Subcutaneous abdominal adipose tissue (tissue), 5 donors: ENCODE data around the gene GPR27.
A peak's percentile ranks its signal among the peaks of the same experiment; 100 is the strongest.

Source experiments
- H3K27ac ChIP-seq: one replicate; pipeline ENCODE4 v1.7.0; 2013; ENCODE audit warnings: low read depth, mild to moderate bottlenecking, inconsistent platforms, low read length, moderate library complexity
- H3K27me3 ChIP-seq, 5 donors: one replicate each; pipeline ENCODE4 v1.7.0; 2013; ENCODE audit warnings: low read length in 5 of 5, inconsistent platforms in 1 of 5; ENCODE audit not compliant: control insufficient read depth in 5 of 5, insufficient read depth in 4 of 5
- H3K36me3 ChIP-seq, 5 donors: one replicate each; pipeline ENCODE4 v1.7.0; 2013; ENCODE audit warnings: low read length in 5 of 5; ENCODE audit not compliant: control insufficient read depth in 5 of 5, insufficient read depth in 5 of 5
- H3K4me1 ChIP-seq, 5 donors: one replicate each; pipeline ENCODE4 v1.7.0; 2013; ENCODE audit warnings: low read length in 5 of 5, mild to moderate bottlenecking in 3 of 5, moderate library complexity in 1 of 5; ENCODE audit not compliant: control insufficient read depth in 5 of 5, insufficient read depth in 5 of 5
- H3K4me3 ChIP-seq, 5 donors: one replicate each; pipeline ENCODE4 v1.7.0; 2013; ENCODE audit warnings: low read length in 5 of 5, low read depth in 1 of 5
- H3K9ac ChIP-seq, 5 donors: one replicate each; pipeline ENCODE4 v1.7.0; 2013; ENCODE audit warnings: low read length in 5 of 5, mild to moderate bottlenecking in 4 of 5, moderate library complexity in 3 of 5
- H3K9me3 ChIP-seq, 5 donors: one replicate each; pipeline ENCODE4 v1.7.0; 2013; ENCODE audit warnings: low read length in 5 of 5; ENCODE audit not compliant: control insufficient read depth in 5 of 5
- donor health status: healthy.
- donor health status: healthy.
- donor health status: healthy.
- donor health status: healthy.
- donor health status: healthy.

Gene GPR27

DNA sequence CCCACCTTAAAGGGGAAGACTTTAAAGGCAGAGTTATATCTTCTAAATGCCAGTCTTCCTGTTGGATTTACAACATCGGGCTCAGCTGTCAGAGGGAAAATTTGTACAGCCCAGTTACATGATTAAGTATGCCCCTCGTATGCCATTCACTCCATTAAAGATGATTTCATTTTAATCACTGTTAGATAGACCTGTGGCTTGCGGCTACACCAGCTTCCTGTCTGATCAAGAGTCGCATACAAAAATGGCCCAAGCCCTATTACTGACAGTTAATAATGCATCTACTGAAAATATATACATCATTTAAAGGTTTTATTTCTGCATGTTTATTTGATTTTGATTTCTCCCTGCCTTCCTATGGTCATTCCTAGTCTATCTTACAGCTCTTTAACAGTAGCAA, 35.6 kb upstream of the GPR27 start:
- Histone ChIP-seq H3K4me3 (no peak overlapping the region), H3K9ac (no peak overlapping the region), H3K36me3 (peaks cover 0 to 2% (median 0%) of the 10 kb centered on the region in 5 donors), H3K27me3 (no peaks in the 10 kb centered on the region), H3K27ac (no peak overlapping the region), H3K9me3 (no peaks in the 10 kb centered on the region), H3K4me1 (peaks cover 0 to 9% (median 1%) of the 10 kb centered on the region in 5 donors)

DNA sequence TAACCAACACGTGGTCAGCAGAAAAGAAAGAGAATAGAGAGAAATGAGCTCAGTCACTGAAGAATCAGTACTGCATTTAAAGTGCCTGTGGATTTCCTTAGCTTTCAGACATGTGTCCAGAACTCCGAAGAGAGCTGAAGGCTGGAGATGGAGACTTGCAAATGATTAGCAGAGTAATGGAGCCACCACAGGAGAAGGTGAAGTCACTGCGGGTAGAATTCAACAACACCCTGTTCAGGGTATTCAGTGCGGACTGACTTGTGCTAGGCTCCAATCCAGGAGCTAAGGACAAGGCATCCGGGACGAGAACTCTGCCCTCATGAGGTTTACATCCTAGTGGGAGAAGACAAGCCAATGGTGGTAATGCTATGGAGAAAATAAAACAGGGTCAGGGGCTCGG, 32.7 kb upstream of the GPR27 start:
- no peak overlapping the region for H3K4me3 ChIP-seq
- H3K27ac ChIP-seq, result no peak overlapping the region
- H3K27me3 ChIP-seq, result no peaks in the 10 kb centered on the region
- H3K36me3 ChIP-seq, result peaks cover 0 to 2% (median 0%) of the 10 kb centered on the region in 5 donors
- H3K9me3 ChIP-seq, result no peaks in the 10 kb centered on the region
- H3K4me1 ChIP-seq, result peaks cover 7 to 23% (median 20%) of the 10 kb centered on the region in 5 donors
- peak overlapping the region in 1 of 5 donors; percentile 1 for H3K9ac ChIP-seq

GRCh38 chr3:71721651-71722157, 32.0 kb upstream of the GPR27 start:
- Histone ChIP-seq H3K4me3 (no peak overlapping the region), H3K9me3 (no peaks in the 10 kb centered on the region), H3K27me3 (no peaks in the 10 kb centered on the region), H3K27ac (no peak overlapping the region), H3K36me3 (peaks cover 0 to 2% (median 0%) of the 10 kb centered on the region in 5 donors), H3K9ac (peak overlapping the region in 1 of 5 donors; percentile 1), H3K4me1 (peaks cover 7 to 25% (median 22%) of the 10 kb centered on the region in 5 donors)

DNA sequence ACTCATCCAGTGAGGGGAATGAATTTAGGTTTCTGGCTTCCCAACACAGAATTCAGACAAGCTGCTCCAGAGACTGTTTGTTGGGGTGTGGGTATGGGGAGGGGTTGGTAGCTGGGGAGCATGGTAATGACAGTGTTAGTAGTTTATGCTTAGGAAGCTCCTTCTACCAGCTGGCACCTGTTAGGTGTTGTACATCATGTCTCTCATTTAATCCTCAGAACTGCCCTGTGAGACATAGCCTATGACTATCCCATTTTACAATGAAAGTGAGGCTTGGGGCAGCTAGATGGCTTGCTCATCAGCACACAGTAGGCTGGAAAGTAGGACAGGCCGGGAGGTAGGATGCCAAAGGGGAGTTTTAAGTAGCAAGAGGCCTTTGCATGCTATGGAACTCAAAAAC, 31.0 kb upstream of the GPR27 start:
- Histone ChIP-seq H3K9me3 (no peaks in the 10 kb centered on the region), H3K4me3 (no peak overlapping the region), H3K4me1 (peaks cover 7 to 25% (median 22%) of the 10 kb centered on the region in 5 donors), H3K9ac (no peak overlapping the region), H3K36me3 (peaks cover 0 to 2% (median 0%) of the 10 kb centered on the region in 5 donors), H3K27ac (no peak overlapping the region), H3K27me3 (no peaks in the 10 kb centered on the region)

DNA sequence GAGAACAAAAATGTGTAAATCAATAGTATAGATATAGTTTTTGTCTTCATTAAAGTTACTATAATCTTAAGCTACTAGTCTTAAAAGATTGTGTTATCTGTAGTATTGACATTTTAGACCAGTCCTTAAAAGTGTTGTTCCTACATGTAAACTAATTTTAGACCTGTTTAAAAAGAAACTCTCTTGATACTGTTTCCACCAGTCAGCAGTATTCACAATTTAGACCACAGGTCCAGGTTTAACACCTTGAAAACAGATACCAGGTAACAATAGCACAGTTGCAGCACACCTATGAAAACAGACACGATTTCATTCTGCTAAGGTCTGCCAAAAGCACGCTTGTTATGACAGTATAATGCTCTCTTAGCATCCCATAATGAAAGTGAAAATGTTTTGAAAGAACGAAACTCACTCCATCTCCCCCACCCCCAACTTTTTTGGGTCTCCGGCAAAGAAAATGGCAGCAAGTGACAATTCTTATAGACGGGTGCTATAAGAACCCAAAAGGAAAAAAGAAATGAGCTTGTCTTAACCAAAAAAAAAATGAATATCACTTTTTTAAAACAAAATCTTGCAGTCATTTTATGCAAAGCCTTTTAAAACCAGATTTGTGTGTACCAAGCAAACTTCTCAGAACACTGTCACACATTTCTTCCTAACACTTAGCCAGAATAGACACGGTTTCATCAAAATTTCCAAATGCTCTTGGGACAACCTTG, 30.0 kb upstream of the GPR27 start:
- peak overlapping the region; percentile 63 to 94 (median 81) for H3K4me3 ChIP-seq
- peaks cover 0 to 2% (median 0%) of the 10 kb centered on the region in 5 donors for H3K36me3 ChIP-seq
- no peaks in the 10 kb centered on the region for H3K9me3 ChIP-seq
- H3K27me3 ChIP-seq, result no peaks in the 10 kb centered on the region
- peak overlapping the region in 3 of 5 donors; percentile 29 to 83 (median 78) for H3K9ac ChIP-seq
- peaks cover 6 to 25% (median 22%) of the 10 kb centered on the region in 5 donors for H3K4me1 ChIP-seq
- no peak overlapping the region for H3K27ac ChIP-seq

GRCh38 chr3:71724171-71724453, 29.5 kb upstream of the GPR27 start:
- H3K9me3 ChIP-seq, result no peaks in the 10 kb centered on the region
- H3K36me3 ChIP-seq, result peaks cover 0 to 2% (median 0%) of the 10 kb centered on the region in 5 donors
- peak overlapping the region; percentile 50 for H3K27ac ChIP-seq
- peak overlapping the region in 4 of 5 donors; percentile 29 to 86 (median 80) for H3K9ac ChIP-seq
- H3K4me1 ChIP-seq, result peaks cover 6 to 27% (median 22%) of the 10 kb centered on the region in 5 donors
- peak overlapping the region; percentile 63 to 94 (median 81) for H3K4me3 ChIP-seq
- no peaks in the 10 kb centered on the region for H3K27me3 ChIP-seq

DNA sequence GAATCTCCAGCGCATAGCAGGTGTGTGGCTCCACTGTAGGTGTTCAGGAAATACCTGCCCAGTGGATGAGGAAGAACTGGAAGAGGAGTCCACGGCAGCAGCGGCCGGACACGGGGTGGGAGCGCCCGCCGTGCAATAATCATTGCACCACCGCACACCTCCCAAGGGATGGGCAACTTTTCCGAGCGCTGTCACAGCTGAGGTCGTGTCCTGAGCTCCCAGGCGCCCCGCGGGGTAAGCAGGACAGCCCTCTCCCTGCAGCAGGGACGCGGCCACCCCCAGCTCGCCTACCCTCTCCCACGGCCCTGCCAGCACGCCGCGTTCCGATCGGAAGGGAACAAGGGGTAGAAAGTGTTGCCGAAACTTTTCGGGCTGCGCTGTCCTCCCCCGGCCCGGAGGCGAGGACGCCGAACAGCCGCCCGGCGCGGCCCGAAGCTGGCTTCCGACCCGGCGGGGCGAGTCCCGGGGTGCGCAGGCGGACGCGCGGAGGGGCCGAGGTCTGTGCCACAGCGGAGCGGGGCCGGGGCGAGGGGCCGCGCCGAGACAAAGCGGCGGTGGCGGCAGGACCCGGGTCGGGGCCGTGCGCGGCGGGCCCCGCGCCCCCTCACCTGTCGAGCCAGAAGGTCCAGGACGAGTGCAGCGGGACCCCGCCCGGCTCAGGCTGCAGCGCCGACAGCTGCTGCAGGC, 28.9 kb upstream of the GPR27 start:
- H3K4me3 ChIP-seq, result peak overlapping the region; percentile 63 to 94 (median 81)
- no peaks in the 10 kb centered on the region for H3K27me3 ChIP-seq
- peak overlapping the region in 4 of 5 donors; percentile 29 to 86 (median 80) for H3K9ac ChIP-seq
- no peaks in the 10 kb centered on the region for H3K9me3 ChIP-seq
- H3K36me3 ChIP-seq, result peaks cover 0 to 2% (median 0%) of the 10 kb centered on the region in 5 donors
- H3K27ac ChIP-seq, result peak overlapping the region; percentile 50
- H3K4me1 ChIP-seq, result peaks cover 6 to 33% (median 22%) of the 10 kb centered on the region in 5 donors

- Histone ChIP-seq H3K9me3 (no peaks in the 10 kb centered on the region), H3K4me3 (peak within 1 kb of the TSS; percentile 67 to 94 (median 81)), H3K36me3 (peaks cover 0 to 2% (median 0%) of the 10 kb centered on the region in 5 donors), H3K9ac (peak within 1 kb of the TSS in 4 of 5 donors; percentile 29 to 86 (median 80)), H3K27me3 (no peaks in the 10 kb centered on the region), H3K27ac (peak within 1 kb of the TSS; percentile 50), H3K4me1 (peaks cover 9 to 37% (median 24%) of the 10 kb centered on the region in 5 donors)
Measured at GRCh38 chr3:71725271-71725991, 28.2 kb upstream of the GPR27 start, which contains the start of gene EIF4E3. EIF4E3 (minus strand) TSS chr3:71725402; CDS start chr3:71725367, 35 bp downstream.

DNA sequence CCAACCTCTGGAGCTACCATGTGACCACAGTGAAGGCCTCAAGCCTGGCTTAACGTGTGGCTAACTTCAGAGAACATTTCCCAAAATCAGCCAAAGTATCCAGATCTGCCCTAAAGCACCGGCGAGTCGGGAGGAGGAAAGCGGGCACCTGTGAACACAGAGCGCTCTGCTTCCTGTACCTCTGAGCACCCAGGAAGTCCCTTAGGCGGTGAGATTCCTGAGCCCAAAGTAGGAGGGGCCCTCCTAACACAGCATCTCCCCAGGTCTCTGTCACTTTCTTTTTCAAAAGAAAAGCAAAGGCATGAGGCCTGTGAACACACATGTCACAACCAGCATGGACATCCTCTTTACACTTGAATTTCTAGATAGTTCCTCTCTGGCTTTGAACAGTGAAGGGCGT, 27.5 kb upstream of the GPR27 start:
- H3K36me3 ChIP-seq, result peaks cover 0 to under 1% (median 0%) of the 10 kb centered on the region in 5 donors
- no peak overlapping the region for H3K27ac ChIP-seq
- H3K4me3 ChIP-seq, result peak overlapping the region in 4 of 5 donors; percentile 62 to 81 (median 64)
- no peaks in the 10 kb centered on the region for H3K9me3 ChIP-seq
- H3K9ac ChIP-seq, result no peak overlapping the region
- peaks cover 9 to 37% (median 24%) of the 10 kb centered on the region in 5 donors for H3K4me1 ChIP-seq
- no peaks in the 10 kb centered on the region for H3K27me3 ChIP-seq
